ENCODE results near the gene LCORL.

The LCORL gene

DNA sequence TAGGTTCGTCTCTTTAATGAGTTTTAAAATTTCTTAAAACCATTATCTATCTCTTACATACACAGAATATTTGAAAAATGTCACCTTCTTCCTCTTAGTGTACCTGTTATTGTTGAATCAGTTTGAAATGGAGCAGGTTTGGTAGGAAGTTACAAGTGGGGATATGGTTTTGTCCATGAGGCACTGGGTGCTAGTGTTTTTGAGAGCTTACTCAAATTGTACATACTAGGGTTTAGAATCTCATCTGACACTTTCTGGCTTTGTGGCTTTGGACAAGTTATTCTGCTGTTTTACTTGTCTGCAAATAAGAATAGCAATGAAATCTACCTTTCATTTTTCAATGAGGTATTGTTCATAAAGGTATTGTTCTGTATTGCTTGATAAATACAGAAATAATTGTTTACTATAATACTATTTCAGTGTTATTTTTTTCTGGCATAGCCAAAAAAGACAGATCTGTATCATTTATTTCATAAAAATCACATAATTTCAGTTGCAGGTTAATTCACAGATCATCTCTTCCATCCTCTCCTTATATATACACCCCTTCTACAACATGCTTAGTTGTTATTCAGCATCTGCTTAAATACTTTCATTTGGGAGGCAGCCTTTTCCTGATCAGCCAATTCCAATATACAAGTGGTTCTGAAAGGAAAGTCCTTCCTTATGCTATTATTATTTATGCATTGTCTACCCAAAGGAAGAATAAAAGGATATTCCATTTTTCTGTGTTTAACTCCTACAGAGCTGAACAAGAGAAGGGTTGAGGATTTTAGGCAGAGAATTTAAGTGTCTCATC, 197.5 kb downstream of the LCORL start:
- peak in 1 of 5 experiments; percentile 51 for DNase-seq

DNA sequence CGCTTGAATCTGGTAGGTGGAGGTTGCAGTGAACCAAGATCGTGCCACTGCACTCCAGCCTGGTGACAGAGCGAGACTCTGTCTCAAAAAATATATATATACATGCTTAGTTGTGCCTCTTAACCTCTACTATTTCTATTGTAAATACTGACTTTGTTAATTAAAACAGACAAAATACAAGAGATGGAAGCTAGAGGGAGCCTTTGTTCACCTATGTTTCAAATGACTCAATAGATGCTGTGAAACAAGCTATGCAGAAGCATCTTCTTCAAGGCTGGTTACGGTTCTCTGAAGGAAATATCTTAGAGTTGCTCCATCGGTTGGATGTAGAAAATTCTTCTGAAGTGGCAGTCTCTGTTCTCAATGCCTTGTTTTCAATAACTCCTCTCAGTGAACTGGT, 204.5 kb downstream of the LCORL start:
- peak in 2 of 5 experiments; percentile 16 to 76 for DNase-seq

DNA sequence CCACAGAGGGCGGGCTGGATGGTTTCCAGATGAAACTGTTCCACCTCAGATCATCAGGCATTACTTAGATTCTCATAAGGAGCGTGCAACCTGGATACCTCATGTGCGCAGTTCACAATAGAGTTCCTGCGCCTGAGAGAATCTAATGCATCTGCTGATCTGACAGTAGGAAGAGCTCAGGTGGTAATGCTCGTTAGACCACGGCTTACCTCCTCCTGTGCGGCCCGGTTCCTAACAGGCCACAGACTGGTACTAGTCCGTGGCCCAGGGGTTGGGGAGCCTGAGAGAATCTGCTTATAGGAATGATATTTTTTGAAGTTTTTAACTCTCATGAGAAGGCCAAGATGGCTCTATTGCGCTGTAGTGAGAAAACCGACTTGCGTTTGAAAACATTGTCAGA, 205.4 kb downstream of the LCORL start:
- no peak for DNase-seq

DNA sequence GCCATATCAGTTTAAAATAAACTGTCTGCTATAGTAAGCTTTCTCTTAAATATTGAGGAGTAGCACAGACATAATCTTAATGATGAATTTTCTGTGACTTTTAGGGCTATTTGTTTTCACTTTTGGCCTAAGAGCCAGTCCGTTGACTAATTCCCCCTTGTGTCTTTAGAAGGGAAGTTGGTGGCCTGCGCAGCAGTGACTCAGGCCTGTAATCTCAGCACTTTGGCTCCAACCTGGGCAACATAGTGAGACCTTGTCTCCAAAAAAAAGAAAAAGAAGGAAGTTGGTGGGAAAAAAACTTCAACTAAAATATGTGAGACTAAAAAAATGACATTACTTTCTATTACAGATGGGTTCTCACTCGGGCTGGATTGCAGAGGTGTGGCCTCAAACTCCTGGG, 207.4 kb downstream of the LCORL start:
- no peak for DNase-seq

DNA sequence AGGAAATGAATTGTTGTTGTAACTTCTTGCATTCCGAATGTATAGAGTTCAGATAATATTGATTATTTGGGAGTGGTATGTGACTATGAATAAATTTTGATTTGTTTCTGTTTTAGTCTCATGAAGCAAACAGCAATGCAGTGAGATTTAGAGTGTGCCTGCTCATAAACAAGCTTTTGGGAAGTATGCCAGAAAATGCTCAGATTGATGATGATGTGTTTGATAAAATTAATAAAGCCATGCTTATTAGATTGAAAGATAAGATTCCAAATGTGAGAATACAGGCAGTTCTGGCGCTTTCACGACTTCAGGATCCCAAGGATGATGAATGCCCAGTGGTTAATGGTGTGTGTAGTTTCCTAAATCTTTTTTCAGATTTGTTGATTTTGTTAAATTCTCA, 208.8 kb downstream of the LCORL start:
- DNase-seq = no peak

DNA sequence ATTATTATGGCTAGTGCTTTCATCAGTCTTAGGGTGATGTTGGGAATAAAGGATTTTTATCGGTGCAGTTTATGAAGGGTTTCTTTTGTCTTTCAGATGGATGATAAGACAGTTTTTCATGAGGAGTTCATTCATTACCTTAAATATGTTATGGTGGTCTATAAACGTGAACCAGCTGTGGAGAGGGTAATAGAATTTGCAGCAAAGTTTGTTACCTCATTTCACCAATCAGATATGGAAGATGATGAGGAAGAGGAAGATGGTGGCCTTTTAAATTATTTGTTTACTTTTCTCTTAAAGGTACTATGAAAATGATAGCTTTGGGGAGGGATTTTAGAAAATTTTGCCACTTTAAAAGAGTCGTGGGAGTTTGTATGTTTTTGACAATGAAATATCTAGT, 209.4 kb downstream of the LCORL start:
- peak in 1 of 5 experiments; percentile 30 for DNase-seq

DNA sequence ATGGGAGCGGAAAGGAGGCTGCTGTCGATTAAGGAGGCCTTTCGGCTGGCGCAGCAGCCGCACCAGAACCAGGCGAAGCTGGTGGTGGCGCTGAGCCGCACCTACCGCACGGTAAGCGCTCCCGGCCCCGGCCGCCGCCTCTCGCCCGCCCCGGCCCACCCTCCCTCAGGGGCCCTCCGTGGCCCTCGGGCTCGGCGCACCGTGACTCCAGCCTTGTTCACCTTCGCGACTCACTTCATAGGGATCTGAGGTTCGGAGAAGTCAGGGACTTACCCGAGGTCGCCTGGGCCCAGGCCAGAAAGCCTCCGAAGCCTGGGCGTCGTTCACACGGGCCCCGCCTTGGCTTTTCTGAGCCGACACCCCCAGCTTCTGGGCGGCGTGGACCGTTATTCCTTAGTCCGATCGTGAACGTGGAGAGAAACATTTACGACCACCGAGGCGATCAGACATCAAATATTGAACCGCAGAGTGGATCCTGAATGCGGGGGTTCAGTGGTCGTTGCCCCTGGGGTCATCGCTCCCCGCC, 210.4 kb downstream of the LCORL start:
- peak in 1 of 5 experiments; percentile 59 for DNase-seq

DNA sequence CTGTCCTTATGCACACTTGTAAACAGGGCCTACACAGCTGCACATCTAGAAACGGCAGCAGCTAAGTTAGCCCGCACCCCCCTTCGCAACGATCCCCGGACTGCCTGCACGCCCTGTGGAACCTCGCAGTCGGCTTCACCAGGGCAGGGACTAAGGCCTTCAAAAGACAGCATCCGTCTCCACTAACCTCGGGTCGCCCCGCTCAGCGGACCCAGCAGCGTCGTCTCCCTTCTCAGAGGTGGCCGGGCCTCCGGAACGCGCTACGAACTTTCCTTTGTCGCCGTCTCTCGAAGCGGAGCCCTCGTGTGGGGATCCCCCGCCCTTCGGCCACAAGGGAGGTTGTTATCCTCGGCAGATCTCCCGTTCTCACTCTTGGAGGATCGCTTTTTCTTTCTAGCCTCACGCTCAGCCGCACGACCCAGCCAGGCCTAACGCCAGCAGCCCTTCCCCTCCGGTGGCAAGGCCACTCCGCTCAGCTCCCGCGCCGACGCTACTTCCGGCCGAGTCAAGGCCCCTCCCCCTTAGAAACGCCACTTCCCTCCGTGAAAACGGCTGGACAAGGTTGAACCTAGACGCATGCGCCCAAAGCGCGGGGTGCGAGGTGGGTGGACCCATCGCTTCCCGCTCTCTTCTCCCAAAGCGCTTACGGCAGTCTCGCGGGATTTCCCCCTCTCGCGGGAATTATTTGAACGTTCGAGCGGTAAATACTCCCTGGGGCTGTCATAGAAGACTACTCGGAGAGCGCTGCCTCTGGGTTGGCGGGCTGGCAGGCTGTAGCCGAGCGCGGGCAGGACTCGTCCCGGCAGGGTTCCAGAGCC, 211.1 kb downstream of the LCORL start, which contains the start of the genes DCAF16 and NCAPG:
Gene DCAF16 (minus strand): TSS at position 498 of the 818 bp plus-strand sequence. CDS start 6,616 bp downstream, outside the sequence.
Gene NCAPG (plus strand): TSS at position 720 of the 818 bp plus-strand sequence. CDS start 99 bp downstream, outside the sequence.
- peak; percentile 95 to 99 (median 99) for DNase-seq

DNA sequence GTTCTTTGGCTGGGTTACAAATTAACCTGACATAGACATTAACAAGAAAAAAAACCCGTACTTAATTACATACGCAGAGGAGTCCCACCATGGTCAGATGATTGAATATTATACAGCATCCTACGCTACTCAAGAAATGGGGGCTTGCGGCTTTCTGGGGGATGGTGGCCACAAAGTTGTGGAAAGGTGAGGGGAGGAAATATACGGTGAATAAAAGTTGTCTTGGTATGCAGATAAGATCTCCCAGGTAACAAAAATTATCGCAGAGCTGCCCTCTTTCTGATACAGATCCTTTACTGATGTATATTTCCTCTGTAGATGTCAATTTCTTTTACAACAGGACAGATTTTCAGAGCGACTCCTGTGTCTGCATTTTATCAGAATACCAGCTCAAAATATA, 211.9 kb downstream of the LCORL start:
- peak in 3 of 5 experiments; percentile 9 to 22 (median 10) for DNase-seq

DNA sequence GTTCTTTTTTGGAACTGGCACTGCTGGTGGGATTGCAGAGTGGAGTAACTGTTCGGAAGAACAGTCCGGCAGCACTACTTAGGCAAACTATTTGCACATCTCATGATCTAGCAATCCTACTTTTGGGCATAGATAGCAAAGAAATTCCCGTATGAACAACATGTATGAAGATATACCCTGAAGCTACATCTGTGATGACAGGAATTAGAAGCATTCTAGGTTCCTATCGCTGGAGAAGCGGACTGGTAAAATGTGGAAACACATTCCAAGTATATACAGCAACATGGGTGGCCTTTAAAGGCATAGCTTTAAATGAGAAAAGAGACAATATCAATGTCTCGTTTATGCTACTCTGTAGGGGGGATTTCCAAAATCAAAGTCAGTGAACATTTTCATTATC, 214.1 kb downstream of the LCORL start:
- DNase-seq = no peak

DNA sequence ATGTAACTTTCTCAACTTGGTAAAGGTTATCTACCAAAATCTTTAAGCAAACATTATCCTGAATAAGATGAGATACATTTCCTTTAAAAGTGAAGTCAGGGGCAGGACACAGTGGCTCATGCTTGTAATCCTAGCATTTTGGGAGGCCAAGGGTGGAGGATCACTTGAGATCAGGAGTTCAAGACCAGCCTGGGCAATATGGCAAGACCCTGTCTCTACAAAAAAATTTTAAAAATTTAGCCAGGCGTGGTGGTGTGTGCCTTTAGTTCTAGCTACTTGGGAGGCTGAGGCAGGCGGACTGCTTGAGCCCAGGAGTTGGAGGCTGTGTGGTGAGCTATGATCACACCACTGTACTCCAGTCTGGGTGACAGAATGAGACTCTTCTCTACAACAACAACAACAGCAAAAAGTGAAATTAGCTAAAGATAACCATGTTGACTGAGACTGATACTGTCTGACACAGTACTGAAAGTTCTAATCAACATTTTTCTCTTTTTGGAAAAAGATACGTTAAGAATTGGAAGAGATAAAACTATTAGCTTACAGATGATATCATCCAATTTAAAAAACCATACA, 215.9 kb downstream of the LCORL start:
- DNase-seq = peak in 1 of 5 experiments; percentile 50

DNA sequence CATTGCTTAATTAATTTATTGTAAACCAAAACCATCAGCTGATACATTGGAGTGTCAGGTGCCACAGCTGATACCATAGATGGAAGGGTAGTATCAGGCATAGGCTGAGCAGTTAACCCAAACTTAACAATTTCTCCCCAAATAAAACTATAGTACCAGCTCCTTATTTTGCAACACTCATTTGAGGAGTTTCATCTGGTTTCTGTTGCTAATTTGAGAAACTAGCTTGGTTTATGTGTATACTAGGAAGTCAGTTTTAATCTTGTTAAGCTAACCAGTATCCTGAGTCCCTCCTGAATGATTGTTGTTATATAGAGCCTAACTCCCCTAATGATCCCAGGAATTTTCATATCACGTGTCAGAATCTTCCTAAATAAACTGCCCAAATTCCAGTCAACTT, 223.7 kb downstream of the LCORL start:
- peak in 1 of 5 experiments; percentile 25 for DNase-seq

DNA sequence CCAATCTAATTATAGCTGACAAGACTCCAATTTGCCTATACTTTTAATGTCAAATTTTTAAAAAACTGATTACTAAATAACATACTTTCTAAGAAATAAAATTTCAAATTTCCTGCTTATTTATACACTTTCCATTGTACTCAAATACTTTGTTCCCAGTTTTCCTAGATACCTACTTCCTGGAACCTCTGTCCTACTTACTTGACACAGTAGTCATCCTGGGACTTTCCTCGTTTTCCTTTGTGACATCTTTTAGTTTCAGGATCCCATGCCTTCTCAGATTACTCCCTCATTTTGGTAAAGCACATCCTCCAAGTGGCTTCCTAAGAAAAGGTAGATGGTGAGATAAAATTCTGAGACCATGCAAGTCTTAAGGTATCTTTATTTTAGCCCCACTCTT, 226.8 kb downstream of the LCORL start:
- DNase-seq = no peak

Data from T-helper 2 cell (primary cell).